GM23338 (cell line): ENCODE measurements around the gene SYNE1. TPM values are rescaled to one million over a fixed set of nuclear protein-coding genes. Genes with fewer than 3 reads are reported as not detected.

Experiments
- ATAC-seq: fragments of 200-7000 bp; cut with Tn5 transposase; 3 replicates; pipeline ENCODE4 v1.9.1; 2020
- DNase-seq: peaks from one replicate; pipeline ENCODE4 v3.0.0-alpha.2; 2015; ENCODE audit warnings: low spot score
- H2AFZ ChIP-seq: fragments of 200-600 bp; sonication (generic); 2 replicates; pipeline ENCODE4 v1.8.0; 2016; ENCODE audit warnings: antibody characterized with exemption, mild to moderate bottlenecking, moderate library complexity
- H3F3A ChIP-seq: fragments of 200-600 bp; sonication (generic); replicated peaks from 2 replicates; pipeline ENCODE4 v1.8.0; 2017; ENCODE audit warnings: antibody characterized with exemption, mixed run types, low read depth
- H3K27ac ChIP-seq: fragments of 200-600 bp; sonication (generic); 2 replicates; pipeline ENCODE4 v1.6.1; 2016; ENCODE audit warnings: low read depth
- H3K27me3 ChIP-seq: fragments of 200-600 bp; sonication (generic); 2 replicates; pipeline ENCODE4 v1.8.0; 2016; ENCODE audit warnings: mild to moderate bottlenecking, mixed run types, moderate library complexity; ENCODE audit not compliant: insufficient read depth
- H3K36me3 ChIP-seq: fragments of 200-600 bp; sonication (generic); 2 replicates; pipeline ENCODE4 v1.8.0; 2016; ENCODE audit warnings: mild to moderate bottlenecking; ENCODE audit not compliant: insufficient read depth
- H3K4me1 ChIP-seq: fragments of 200-600 bp; sonication (generic); 2 replicates; pipeline ENCODE4 v1.8.0; 2016; ENCODE audit warnings: mild to moderate bottlenecking, moderate library complexity; ENCODE audit not compliant: insufficient read depth
- H3K4me2 ChIP-seq: fragments of 200-600 bp; sonication (generic); 2 replicates; pipeline ENCODE4 v1.7.1; 2017; ENCODE audit warnings: mixed run types
- H3K4me3 ChIP-seq: fragments of 200-600 bp; sonication (generic); 2 replicates; pipeline ENCODE4 v1.6.1; 2016; ENCODE audit warnings: mixed run types
- H3K79me2 ChIP-seq: fragments of 200-600 bp; sonication (generic); replicated peaks from 2 replicates; pipeline ENCODE4 v1.8.0; 2017; ENCODE audit warnings: mild to moderate bottlenecking; ENCODE audit not compliant: insufficient read depth
- H3K9me2 ChIP-seq: fragments of 200-600 bp; sonication (generic); 2 replicates; pipeline ENCODE4 v1.8.0; 2017; ENCODE audit not compliant: insufficient read depth
- H4K20me1 ChIP-seq: fragments of 200-600 bp; sonication (generic); replicated peaks from 2 replicates; pipeline ENCODE4 v1.8.0; 2017; ENCODE audit warnings: mild to moderate bottlenecking; ENCODE audit not compliant: insufficient read depth
- H3K27ac Mint-ChIP-seq: 2 replicates; pipeline ENCODE4 v1.8.0; 2020; ENCODE audit warnings: inconsistent platforms, mild to moderate bottlenecking, moderate library complexity, mixed read lengths
- H3K27me3 Mint-ChIP-seq: 3 replicates; pipeline ENCODE4 v1.8.0; 2022; ENCODE audit warnings: low read depth, mild to moderate bottlenecking, moderate library complexity, mixed read lengths, inconsistent platforms; ENCODE audit not compliant: insufficient read depth, poor library complexity
- H3K36me3 Mint-ChIP-seq: 3 replicates; pipeline ENCODE4 v1.8.0; 2021; ENCODE audit warnings: low read depth, mild to moderate bottlenecking, inconsistent platforms, moderate library complexity, mixed read lengths
- H3K4me1 Mint-ChIP-seq: 3 replicates; pipeline ENCODE4 v1.8.0; 2020; ENCODE audit warnings: mild to moderate bottlenecking, inconsistent platforms, mixed read lengths
- H3K4me3 Mint-ChIP-seq: 3 replicates; pipeline ENCODE4 v1.8.0; 2021; ENCODE audit warnings: moderate library complexity, mild to moderate bottlenecking, inconsistent platforms, mixed read lengths
- H3K9me3 Mint-ChIP-seq: 3 replicates; pipeline ENCODE4 v1.8.0; 2020; ENCODE audit warnings: moderate library complexity, mild to moderate bottlenecking, inconsistent platforms, mixed read lengths
- CREB1 ChIP-seq: fragments of 250-450 bp; sonication (Bioruptor Pico); IDR thresholded peaks from 2 replicates; pipeline ENCODE4 v1.5.0; 2020; ENCODE audit warnings: low read depth, mild to moderate bottlenecking, moderate library complexity
- ETS1 ChIP-seq: IDR thresholded peaks from 2 replicates; pipeline ENCODE4 v1.6.1; 2016; ENCODE audit warnings: antibody characterized with exemption
- EZH2 ChIP-seq: fragments of 200-600 bp; sonication (generic); IDR thresholded peaks from one replicate; pipeline ENCODE4 v1.8.0; 2017; ENCODE audit warnings: antibody characterized with exemption, mild to moderate bottlenecking, low read depth; ENCODE audit not compliant: unreplicated experiment
- NANOG ChIP-seq: IDR thresholded peaks from 2 replicates; pipeline ENCODE4 v1.6.1; 2016; ENCODE audit warnings: antibody characterized with exemption, borderline replicate concordance
- POLR2AphosphoS5 ChIP-seq: IDR thresholded peaks from 2 replicates; pipeline ENCODE4 v1.6.1; 2016; ENCODE audit warnings: antibody characterized with exemption, low read depth
- REST ChIP-seq: IDR thresholded peaks from one replicate; pipeline ENCODE4 v1.6.1; 2018; ENCODE audit warnings: antibody characterized with exemption; ENCODE audit not compliant: unreplicated experiment
- ZNF114 ChIP-seq: fragments of 250-450 bp; sonication (Bioruptor Pico); IDR thresholded peaks from 2 replicates; pipeline ENCODE4 v1.5.0; 2020; ENCODE audit warnings: mild to moderate bottlenecking, moderate library complexity
- ZNF331 ChIP-seq: fragments of 250-450 bp; sonication (Bioruptor Pico); IDR thresholded peaks from 2 replicates; pipeline ENCODE4 v1.5.0; 2020; ENCODE audit warnings: low read depth, mild to moderate bottlenecking, moderate library complexity
- ZNF462 ChIP-seq: fragments of 250-450 bp; sonication (Bioruptor Pico); IDR thresholded peaks from 2 replicates; pipeline ENCODE4 v1.5.0; 2020; ENCODE audit warnings: mild to moderate bottlenecking, moderate library complexity
- polyA plus RNA-seq: library from polyadenylated mRNA; unstranded; fragments of >200 nt; fragmentation: Nextera tagmentation; extraction: Ambion mirVana; gene quantifications from 2 replicates; pipeline ENCODE4 v1.2.1, GENCODE V29; 2016
- total RNA-seq: library from RNA; depleted of rRNA; stranded (reverse); fragments of >200 nt; shearing (Covaris generic); gene quantifications from 2 replicates; pipeline ENCODE4 v1.2.3, GENCODE V29; 2014

SYNE1 gene
- total and polyA plus RNA-seq, 2 experiments from 2014 or later: 3.9 to 13.6 TPM

DNA sequence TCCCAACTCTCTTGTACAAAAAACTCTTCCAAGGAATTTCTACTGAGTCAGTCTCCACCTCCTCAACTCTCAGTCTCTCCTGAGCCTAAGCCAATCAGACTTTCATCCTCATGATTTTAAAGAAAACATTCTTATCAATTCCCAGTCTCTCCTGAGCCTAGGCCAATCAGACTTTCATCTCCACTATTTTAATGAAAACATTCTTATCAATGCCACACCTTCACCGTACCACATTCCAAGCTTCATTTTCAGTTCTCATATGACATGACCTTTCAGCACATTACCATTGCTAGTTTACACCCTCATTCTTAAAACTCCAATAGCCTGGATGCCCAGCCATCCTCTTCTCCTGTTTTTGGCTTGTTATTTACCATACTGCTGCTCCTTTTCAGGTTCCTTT lies 42.5 kb downstream of the SYNE1 start:
- ATAC-seq: no peak
- H3K79me2 ChIP-seq: no peaks in the 10 kb centered on the region

More for the DNA sequence above, 42.5 kb downstream of the SYNE1 start:
- Histone ChIP-seq H3K4me2 (no peak overlapping the region), H3K27me3 (no peaks in the 10 kb centered on the region), H3K36me3 (no peaks in the 10 kb centered on the region), H2AFZ (no peak overlapping the region), H3K4me1 (no peaks in the 10 kb centered on the region), H3K4me3 (no peak overlapping the region), H4K20me1 (no peaks in the 10 kb centered on the region), H3K9me2 (no peaks in the 10 kb centered on the region), H3F3A (no peaks in the 10 kb centered on the region), H3K27ac (no peak overlapping the region)
- Mint-ChIP-seq H3K27ac (no peak overlapping the region), H3K27me3 (no peaks in the 10 kb centered on the region), H3K36me3 (no peaks in the 10 kb centered on the region), H3K4me3 (no peak overlapping the region), H3K9me3 (no peaks in the 10 kb centered on the region), H3K4me1 (peaks cover 13% of the 10 kb centered on the region)
- TF ChIP-seq POLR2AphosphoS5: no peak
- TF ChIP-seq CREB1 (CRISPR knock-in tag): no peak
- TF ChIP-seq ZNF462 (CRISPR knock-in tag): no peak
- no peak for TF ChIP-seq REST
- TF ChIP-seq ZNF331 (CRISPR knock-in tag): no peak
- TF ChIP-seq EZH2: no peak
- no peak for TF ChIP-seq ZNF114 (CRISPR knock-in tag)
- TF ChIP-seq NANOG: no peak
- TF ChIP-seq ETS1: no peak
- no peak for DNase-seq
